Panc1 (cell line): ENCODE measurements around the gene DDX10. TPM values are rescaled to one million over a fixed set of nuclear protein-coding genes. Genes with fewer than 3 reads are reported as not detected.

ENCODE experiments used
- ATAC-seq: fragments of 200-7000 bp; cut with Tn5 transposase; 2 replicates; pipeline ENCODE4 v1.9.1; 2020; ENCODE audit warnings: mild to moderate bottlenecking, moderate library complexity
- BruUV-seq: library from RNA; stranded (reverse); fragments of 400-500 nt; replicated peaks from 2 replicates; lab custom pipeline; 2021; lab: Mats Ljungman, UMichigan
- CTCF ChIA-PET: fragments of 300-600 bp; sonication (Branson Sonifier 250); formaldehyde crosslinking; loops from one replicate; lab custom pipeline; 2022; ENCODE audit warnings: antibody characterized with exemption; lab: Charles Lee
- POLR2A ChIA-PET: fragments of 300-600 bp; sonication (Branson Sonifier 250); formaldehyde crosslinking; loops from one replicate; lab custom pipeline; 2022; ENCODE audit warnings: antibody characterized with exemption; lab: Charles Lee
- DNase-seq: peaks from one replicate; pipeline ENCODE4 v3.0.0-alpha.2; 2010; ENCODE audit warnings: low read depth, low spot score
- H3K27ac ChIP-seq: 2 replicates; pipeline ENCODE4 v1.5.1; 2011; ENCODE audit warnings: mild to moderate bottlenecking, low read length, inconsistent platforms
- H3K27me3 ChIP-seq: fragments of 200-500 bp; sonication (Bioruptor generic); 2 replicates; pipeline ENCODE4 v1.6.0; 2014; ENCODE audit warnings: low read length, inconsistent platforms; ENCODE audit not compliant: control insufficient read depth, insufficient read depth
- H3K36me3 ChIP-seq: fragments of 200-500 bp; sonication (Bioruptor generic); 2 replicates; pipeline ENCODE4 v1.5.1; 2014; ENCODE audit warnings: inconsistent platforms, mild to moderate bottlenecking, low read length, moderate library complexity; ENCODE audit not compliant: control insufficient read depth, insufficient read depth
- H3K4me1 ChIP-seq: 2 replicates; pipeline ENCODE4 v1.5.1; 2011; ENCODE audit warnings: inconsistent platforms, mild to moderate bottlenecking, low read length, moderate library complexity; ENCODE audit not compliant: control insufficient read depth, insufficient read depth
- H3K4me3 ChIP-seq, 2 experiments: 2 replicates each; pipeline ENCODE4 v1.5.1; 2011 to 2012; ENCODE audit warnings: low read depth in 2 of 2, low read length in 2 of 2, mild to moderate bottlenecking in 2 of 2, inconsistent platforms in 1 of 2, moderate library complexity in 1 of 2
- H3K9me3 ChIP-seq: fragments of 200-500 bp; sonication (Bioruptor generic); 2 replicates; pipeline ENCODE4 v1.5.1; 2014; ENCODE audit warnings: low read depth, mild to moderate bottlenecking, inconsistent platforms, low read length, moderate library complexity; ENCODE audit not compliant: control insufficient read depth, insufficient read depth
- POLR2AphosphoS5 ChIP-seq: IDR thresholded peaks from 2 replicates; pipeline ENCODE4 v1.6.1; 2012; ENCODE audit warnings: mild to moderate bottlenecking, low read depth, low read length, moderate library complexity
- SIN3A ChIP-seq: IDR thresholded peaks from 2 replicates; pipeline ENCODE4 v1.6.1; 2012; ENCODE audit warnings: low read depth, mild to moderate bottlenecking, low read length, moderate library complexity, borderline replicate concordance; ENCODE audit not compliant: insufficient read depth
- TCF7L2 ChIP-seq: IDR thresholded peaks from 2 replicates; pipeline ENCODE4 v1.6.1; 2011; ENCODE audit warnings: mild to moderate bottlenecking, low read depth, low read length, inconsistent platforms
- in situ Hi-C: cut with HindIII; loops from 2 replicates; pipeline ENCODE4 v1.10.0; 2016; ENCODE audit warnings: low sequenced_read_pairs, low pct_unique_long_range_greater_than_20kb
- intact Hi-C: fragments of 100-400 bp; cut with micrococcal nuclease; formaldehyde crosslinking; loops from one replicate; pipeline ENCODE4 v1.10.0; 2022; ENCODE audit not compliant: unreplicated experiment
- total RNA-seq: library from RNA; stranded (reverse); gene quantifications from one replicate; pipeline ENCODE4 v1.2.1, GENCODE V29; 2021; ENCODE audit not compliant: unreplicated experiment
- TF ChIP-seq, protein P1 (sequence below): fragments of 450-650 bp; IDR thresholded peaks from 2 replicates; pipeline ENCODE4 v1.5.1; 2017; ENCODE audit warnings: mild to moderate bottlenecking
- TF ChIP-seq, protein P2 (sequence below), 2 experiments: IDR thresholded peaks; 2 replicates each; pipeline ENCODE4 v1.6.1; 2011 to 2012; ENCODE audit warnings: low read depth in 2 of 2, control low read depth in 1 of 2, low read length in 1 of 2, mild to moderate bottlenecking in 1 of 2, moderate library complexity in 1 of 2; ENCODE audit not compliant: insufficient read depth in 1 of 2

The DDX10 gene
- total RNA-seq, 1 experiment from 2014 or later: 48.8 TPM

GRCh38 chr11:108768370-108768769 lies 103.5 kb downstream of the DDX10 start:
- no peak for TF ChIP-seq TCF7L2
- TF ChIP-seq POLR2AphosphoS5: no peak
- TF ChIP-seq, protein P1, sequence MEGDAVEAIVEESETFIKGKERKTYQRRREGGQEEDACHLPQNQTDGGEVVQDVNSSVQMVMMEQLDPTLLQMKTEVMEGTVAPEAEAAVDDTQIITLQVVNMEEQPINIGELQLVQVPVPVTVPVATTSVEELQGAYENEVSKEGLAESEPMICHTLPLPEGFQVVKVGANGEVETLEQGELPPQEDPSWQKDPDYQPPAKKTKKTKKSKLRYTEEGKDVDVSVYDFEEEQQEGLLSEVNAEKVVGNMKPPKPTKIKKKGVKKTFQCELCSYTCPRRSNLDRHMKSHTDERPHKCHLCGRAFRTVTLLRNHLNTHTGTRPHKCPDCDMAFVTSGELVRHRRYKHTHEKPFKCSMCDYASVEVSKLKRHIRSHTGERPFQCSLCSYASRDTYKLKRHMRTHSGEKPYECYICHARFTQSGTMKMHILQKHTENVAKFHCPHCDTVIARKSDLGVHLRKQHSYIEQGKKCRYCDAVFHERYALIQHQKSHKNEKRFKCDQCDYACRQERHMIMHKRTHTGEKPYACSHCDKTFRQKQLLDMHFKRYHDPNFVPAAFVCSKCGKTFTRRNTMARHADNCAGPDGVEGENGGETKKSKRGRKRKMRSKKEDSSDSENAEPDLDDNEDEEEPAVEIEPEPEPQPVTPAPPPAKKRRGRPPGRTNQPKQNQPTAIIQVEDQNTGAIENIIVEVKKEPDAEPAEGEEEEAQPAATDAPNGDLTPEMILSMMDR: no peak
- TF ChIP-seq, protein P2, sequence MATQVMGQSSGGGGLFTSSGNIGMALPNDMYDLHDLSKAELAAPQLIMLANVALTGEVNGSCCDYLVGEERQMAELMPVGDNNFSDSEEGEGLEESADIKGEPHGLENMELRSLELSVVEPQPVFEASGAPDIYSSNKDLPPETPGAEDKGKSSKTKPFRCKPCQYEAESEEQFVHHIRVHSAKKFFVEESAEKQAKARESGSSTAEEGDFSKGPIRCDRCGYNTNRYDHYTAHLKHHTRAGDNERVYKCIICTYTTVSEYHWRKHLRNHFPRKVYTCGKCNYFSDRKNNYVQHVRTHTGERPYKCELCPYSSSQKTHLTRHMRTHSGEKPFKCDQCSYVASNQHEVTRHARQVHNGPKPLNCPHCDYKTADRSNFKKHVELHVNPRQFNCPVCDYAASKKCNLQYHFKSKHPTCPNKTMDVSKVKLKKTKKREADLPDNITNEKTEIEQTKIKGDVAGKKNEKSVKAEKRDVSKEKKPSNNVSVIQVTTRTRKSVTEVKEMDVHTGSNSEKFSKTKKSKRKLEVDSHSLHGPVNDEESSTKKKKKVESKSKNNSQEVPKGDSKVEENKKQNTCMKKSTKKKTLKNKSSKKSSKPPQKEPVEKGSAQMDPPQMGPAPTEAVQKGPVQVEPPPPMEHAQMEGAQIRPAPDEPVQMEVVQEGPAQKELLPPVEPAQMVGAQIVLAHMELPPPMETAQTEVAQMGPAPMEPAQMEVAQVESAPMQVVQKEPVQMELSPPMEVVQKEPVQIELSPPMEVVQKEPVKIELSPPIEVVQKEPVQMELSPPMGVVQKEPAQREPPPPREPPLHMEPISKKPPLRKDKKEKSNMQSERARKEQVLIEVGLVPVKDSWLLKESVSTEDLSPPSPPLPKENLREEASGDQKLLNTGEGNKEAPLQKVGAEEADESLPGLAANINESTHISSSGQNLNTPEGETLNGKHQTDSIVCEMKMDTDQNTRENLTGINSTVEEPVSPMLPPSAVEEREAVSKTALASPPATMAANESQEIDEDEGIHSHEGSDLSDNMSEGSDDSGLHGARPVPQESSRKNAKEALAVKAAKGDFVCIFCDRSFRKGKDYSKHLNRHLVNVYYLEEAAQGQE (IDR thresholded peaks at IDR 0.05; ENCODE audit: insufficient read depth in 1 of 2, low read depth in 2 of 2, low read length in 1 of 2): no peak
- no peak for TF ChIP-seq SIN3A

GRCh38 chr11:108768964-108769363 lies 104.1 kb downstream of the DDX10 start:
- in situ Hi-C loops: no loop called here
- no peak for ATAC-seq
- intact Hi-C loops: no loop called here
- H3K36me3 ChIP-seq: no peaks in the 10 kb centered on the region
- CTCF ChIA-PET: no interaction called here
- H3K27ac ChIP-seq: no peak overlapping the region
- H3K4me3 ChIP-seq: no peak overlapping the region
- H3K9me3 ChIP-seq: peaks cover 6% of the 10 kb centered on the region; the same call in 1 of the 2 replicates
- no TSS peak for BruUV-seq
- POLR2A ChIA-PET: no interaction called here
- H3K27me3 ChIP-seq: no peaks in the 10 kb centered on the region
- DNase-seq: no peak
- H3K4me1 ChIP-seq: no peaks in the 10 kb centered on the region
- no peak for TF ChIP-seq POLR2AphosphoS5
- TF ChIP-seq SIN3A: no peak
- no peak for TF ChIP-seq TCF7L2
- TF ChIP-seq, protein P2 (IDR thresholded peaks at IDR 0.05; ENCODE audit: insufficient read depth in 1 of 2, low read depth in 2 of 2, low read length in 1 of 2): no peak
- TF ChIP-seq, protein P1: no peak

More at GRCh38 chr11:108768370-108768769, 103.5 kb downstream of the DDX10 start:
- ATAC-seq: no peak
- peaks cover 6% of the 10 kb centered on the region; the same call in 1 of the 2 replicates for H3K9me3 ChIP-seq
- in situ Hi-C loops: no loop called here
- no peak for DNase-seq
- H3K4me3 ChIP-seq: no peak overlapping the region
- H3K4me1 ChIP-seq: no peaks in the 10 kb centered on the region
- intact Hi-C loops: no loop called here
- ChIA-PET CTCF (no interaction called here), POLR2A (no interaction called here)
- BruUV-seq: no TSS peak
- no peak overlapping the region for H3K27ac ChIP-seq
- H3K27me3 ChIP-seq: no peaks in the 10 kb centered on the region
- H3K36me3 ChIP-seq: no peaks in the 10 kb centered on the region
